ENCODE measurements around the gene PEG3. TPM values are rescaled to one million over a fixed set of nuclear protein-coding genes. Genes with fewer than 3 reads are reported as not detected.

The PEG3 gene
- total and polyA plus RNA-seq, 2 of the 13 experiments (the other 11 are each of a cell fraction or from before 2014, with no cell fraction given), result 217 to 394 TPM

GRCh38 chr19:56839652-56840450, 675 bp downstream of the PEG3 start (continued):
- peak; percentile 19; the same call in 1 of the 2 replicates for TF ChIP-seq GMEB1 (CRISPR knock-in tag; IDR thresholded peaks at IDR 0.05; ENCODE audit: borderline replicate concordance)
- TF ChIP-seq BATF2 (CRISPR knock-in tag; IDR thresholded peaks at IDR 0.05), result no peak
- TF ChIP-seq NR0B2 (CRISPR knock-in tag; IDR thresholded peaks at IDR 0.05), result 0 out of 2 replicates have a peak, but pooled peaks have one; percentile 0
- TF ChIP-seq POLR2AphosphoS5 (IDR thresholded peaks at IDR 0.05; ENCODE audit: low read depth, low read length), result 0 out of 2 replicates have a peak, but pooled peaks have one; percentile 5
- TF ChIP-seq KLF6 (CRISPR knock-in tag; IDR thresholded peaks at IDR 0.05), result no peak
- no peak for TF ChIP-seq PHF20 (CRISPR knock-in tag; IDR thresholded peaks at IDR 0.05)
- no peak for TF ChIP-seq ZNF512 (CRISPR knock-in tag; IDR thresholded peaks at IDR 0.05)
- TF ChIP-seq ZNF678 (CRISPR knock-in tag; IDR thresholded peaks at IDR 0.05), result no peak
- 0 out of 2 replicates have a peak, but pooled peaks have one; percentile 14 for TF ChIP-seq PATZ1 (CRISPR knock-in tag; IDR thresholded peaks at IDR 0.05)
- TF ChIP-seq TARDBP (CRISPR knock-in tag; IDR thresholded peaks at IDR 0.05), result no peak
- TF ChIP-seq AHDC1 (CRISPR knock-in tag; IDR thresholded peaks at IDR 0.05; ENCODE audit: borderline replicate concordance), result no peak

Data from HepG2 (cell line).